K562 (cell line): Measurements from ENCODE around the gene SMIM7. TPM values are rescaled to one million over a fixed set of nuclear protein-coding genes. Genes with fewer than 3 reads are reported as not detected.

ENCODE experiments used
- DNMT1 ChIP-seq: fragments of 450-650 bp; IDR thresholded peaks from 2 replicates; pipeline ENCODE4 v1.6.1; 2016; ENCODE audit warnings: antibody characterized with exemption, mild to moderate bottlenecking
- ILF3 ChIP-seq: fragments of 450-650 bp; IDR thresholded peaks from 2 replicates; pipeline ENCODE4 v1.6.1; 2018; ENCODE audit warnings: antibody characterized with exemption, mild to moderate bottlenecking, moderate library complexity, borderline replicate concordance
- MTF1 ChIP-seq: fragments of 250-450 bp; sonication (Bioruptor Pico); IDR thresholded peaks from 2 replicates; pipeline ENCODE4 v1.9.0; 2021; ENCODE audit warnings: moderate library complexity, mild to moderate bottlenecking, inconsistent platforms, borderline replicate concordance
- NFE2L1 ChIP-seq: fragments of 450-650 bp; IDR thresholded peaks from 2 replicates; pipeline ENCODE4 v1.6.1; 2016; ENCODE audit warnings: missing genetic modification characterization, low read depth, mild to moderate bottlenecking, missing compliant biosample characterization, moderate library complexity, borderline replicate concordance
- OTX1 ChIP-seq: fragments of 450-650 bp; formaldehyde crosslinking; IDR thresholded peaks from 2 replicates; pipeline ENCODE4 v1.4.0; 2022; ENCODE audit warnings: mild to moderate bottlenecking
- RNF2 ChIP-seq: sonication (generic); IDR thresholded peaks from 2 replicates; pipeline ENCODE4 v1.6.1; 2016
- SAP30 ChIP-seq: fragments of 200-600 bp; sonication (generic); IDR thresholded peaks from 2 replicates; pipeline ENCODE4 v1.6.1; 2012; ENCODE audit warnings: borderline replicate concordance, low read depth, mild to moderate bottlenecking, moderate library complexity, low read length, control low read depth, inconsistent platforms; ENCODE audit not compliant: insufficient read depth, poor library complexity, severe bottlenecking
- SMAD3 ChIP-seq: fragments of 450-650 bp; formaldehyde crosslinking; conservative IDR thresholded peaks from 2 replicates; pipeline ENCODE4 v1.4.0; 2020; ENCODE audit warnings: mild to moderate bottlenecking
- SPI1 ChIP-seq: IDR thresholded peaks from 2 replicates; pipeline ENCODE4 v1.6.1; 2011; ENCODE audit warnings: low read depth, low read length, control low read depth, borderline replicate concordance
- ZBTB7A ChIP-seq: IDR thresholded peaks from 2 replicates; pipeline ENCODE4 v1.6.1; 2011; ENCODE audit warnings: low read depth, mild to moderate bottlenecking, low read length, moderate library complexity, borderline replicate concordance; ENCODE audit not compliant: control insufficient read depth
- ZNF140 ChIP-seq: fragments of 250-450 bp; sonication (Bioruptor Pico); IDR thresholded peaks from 2 replicates; pipeline ENCODE4 v1.8.0; 2021; ENCODE audit warnings: moderate library complexity, mild to moderate bottlenecking, inconsistent platforms
- ZNF507 ChIP-seq: conservative IDR thresholded peaks from 2 replicates; pipeline ENCODE4 v1.6.1; 2017; ENCODE audit warnings: missing genetic modification characterization, missing compliant biosample characterization
- ZNF717 ChIP-seq: fragments of 250-450 bp; sonication (Bioruptor Pico); IDR thresholded peaks from 2 replicates; pipeline ENCODE4 v1.5.0; 2021
- polyA plus RNA-seq, 8 experiments: library from polyadenylated mRNA; depleted of rRNA in 4 of 8; stranded (reverse) in 5 of 8; unstranded in 3 of 8; fragments of >200 nt; fragmentation: Nextera tagmentation in 2 of 8; fragmentation: Illumina TruSeq in 1 of 8; extraction: Ambion mirVana in 2 of 8; extraction: Trizol in 1 of 8; gene quantifications; 2 replicates each; pipeline versions ENCODE4 v1.2.1 to v1.2.3, GENCODE V29; 2011 to 2014; ENCODE audit warnings: inconsistent platforms in 1 of 8, missing spikeins in 1 of 8
- total RNA-seq, 7 experiments: library from RNA; depleted of rRNA in 6 of 7; stranded (reverse); fragments of >200 nt in 6 of 7; fragmentation: Illumina TruSeq in 2 of 7; extraction: Trizol in 2 of 7; gene quantifications; 2 replicates each; pipeline versions ENCODE4 v1.2.1 to v1.2.3, GENCODE V29; 2011 to 2021; ENCODE audit warnings: low replicate concordance in 1 of 7
- TF ChIP-seq, protein P1 (sequence below): fragments of 450-650 bp; IDR thresholded peaks from 2 replicates; pipeline ENCODE4 v1.6.1; 2018; ENCODE audit not compliant: partially characterized antibody
- TF ChIP-seq, protein P2 (sequence below): fragments of 450-650 bp; IDR thresholded peaks from one replicate; pipeline ENCODE4 v1.6.1; 2018; ENCODE audit warnings: mild to moderate bottlenecking, moderate library complexity; ENCODE audit not compliant: partially characterized antibody
- TF ChIP-seq, protein P3 (sequence below): fragments of 250-450 bp; sonication (Bioruptor Pico); IDR thresholded peaks from 2 replicates; pipeline ENCODE4 v1.8.0; 2021; ENCODE audit warnings: moderate library complexity, mild to moderate bottlenecking, inconsistent platforms

The SMIM7 gene
- total and polyA plus RNA-seq, 9 of the 15 experiments (the other 6 are each of a cell fraction or from before 2014, with no cell fraction given), result 55.3 to 265 (median 107) TPM

GRCh38 chr19:16628984-16629691 is 30.8 kb downstream of the SMIM7 start (continued):
- peak; percentile 38 for TF ChIP-seq SAP30
- TF ChIP-seq ZNF507, result no peak
- TF ChIP-seq DNMT1, result no peak
- 0 out of 2 replicates have a peak, but pooled peaks have one; percentile 42 for TF ChIP-seq ZBTB7A
- no peak for TF ChIP-seq ILF3
- TF ChIP-seq, protein P1, sequence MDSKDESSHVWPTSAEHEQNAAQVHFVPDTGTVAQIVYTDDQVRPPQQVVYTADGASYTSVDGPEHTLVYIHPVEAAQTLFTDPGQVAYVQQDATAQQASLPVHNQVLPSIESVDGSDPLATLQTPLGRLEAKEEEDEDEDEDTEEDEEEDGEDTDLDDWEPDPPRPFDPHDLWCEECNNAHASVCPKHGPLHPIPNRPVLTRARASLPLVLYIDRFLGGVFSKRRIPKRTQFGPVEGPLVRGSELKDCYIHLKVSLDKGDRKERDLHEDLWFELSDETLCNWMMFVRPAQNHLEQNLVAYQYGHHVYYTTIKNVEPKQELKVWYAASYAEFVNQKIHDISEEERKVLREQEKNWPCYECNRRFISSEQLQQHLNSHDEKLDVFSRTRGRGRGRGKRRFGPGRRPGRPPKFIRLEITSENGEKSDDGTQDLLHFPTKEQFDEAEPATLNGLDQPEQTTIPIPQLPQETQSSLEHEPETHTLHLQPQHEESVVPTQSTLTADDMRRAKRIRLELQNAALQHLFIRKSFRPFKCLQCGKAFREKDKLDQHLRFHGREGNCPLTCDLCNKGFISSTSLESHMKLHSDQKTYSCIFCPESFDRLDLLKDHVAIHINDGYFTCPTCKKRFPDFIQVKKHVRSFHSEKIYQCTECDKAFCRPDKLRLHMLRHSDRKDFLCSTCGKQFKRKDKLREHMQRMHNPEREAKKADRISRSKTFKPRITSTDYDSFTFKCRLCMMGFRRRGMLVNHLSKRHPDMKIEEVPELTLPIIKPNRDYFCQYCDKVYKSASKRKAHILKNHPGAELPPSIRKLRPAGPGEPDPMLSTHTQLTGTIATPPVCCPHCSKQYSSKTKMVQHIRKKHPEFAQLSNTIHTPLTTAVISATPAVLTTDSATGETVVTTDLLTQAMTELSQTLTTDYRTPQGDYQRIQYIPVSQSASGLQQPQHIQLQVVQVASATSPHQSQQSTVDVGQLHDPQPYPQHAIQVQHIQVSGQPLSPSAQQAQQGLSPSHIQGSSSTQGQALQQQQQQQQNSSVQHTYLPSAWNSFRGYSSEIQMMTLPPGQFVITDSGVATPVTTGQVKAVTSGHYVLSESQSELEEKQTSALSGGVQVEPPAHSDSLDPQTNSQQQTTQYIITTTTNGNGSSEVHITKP, result no peak
- no peak for TF ChIP-seq ZNF717 (CRISPR knock-in tag)
- no peak for TF ChIP-seq NFE2L1
- TF ChIP-seq, protein P2, sequence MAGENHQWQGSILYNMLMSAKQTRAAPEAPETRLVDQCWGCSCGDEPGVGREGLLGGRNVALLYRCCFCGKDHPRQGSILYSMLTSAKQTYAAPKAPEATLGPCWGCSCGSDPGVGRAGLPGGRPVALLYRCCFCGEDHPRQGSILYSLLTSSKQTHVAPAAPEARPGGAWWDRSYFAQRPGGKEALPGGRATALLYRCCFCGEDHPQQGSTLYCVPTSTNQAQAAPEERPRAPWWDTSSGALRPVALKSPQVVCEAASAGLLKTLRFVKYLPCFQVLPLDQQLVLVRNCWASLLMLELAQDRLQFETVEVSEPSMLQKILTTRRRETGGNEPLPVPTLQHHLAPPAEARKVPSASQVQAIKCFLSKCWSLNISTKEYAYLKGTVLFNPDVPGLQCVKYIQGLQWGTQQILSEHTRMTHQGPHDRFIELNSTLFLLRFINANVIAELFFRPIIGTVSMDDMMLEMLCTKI, result no peak
- TF ChIP-seq, protein P3, sequence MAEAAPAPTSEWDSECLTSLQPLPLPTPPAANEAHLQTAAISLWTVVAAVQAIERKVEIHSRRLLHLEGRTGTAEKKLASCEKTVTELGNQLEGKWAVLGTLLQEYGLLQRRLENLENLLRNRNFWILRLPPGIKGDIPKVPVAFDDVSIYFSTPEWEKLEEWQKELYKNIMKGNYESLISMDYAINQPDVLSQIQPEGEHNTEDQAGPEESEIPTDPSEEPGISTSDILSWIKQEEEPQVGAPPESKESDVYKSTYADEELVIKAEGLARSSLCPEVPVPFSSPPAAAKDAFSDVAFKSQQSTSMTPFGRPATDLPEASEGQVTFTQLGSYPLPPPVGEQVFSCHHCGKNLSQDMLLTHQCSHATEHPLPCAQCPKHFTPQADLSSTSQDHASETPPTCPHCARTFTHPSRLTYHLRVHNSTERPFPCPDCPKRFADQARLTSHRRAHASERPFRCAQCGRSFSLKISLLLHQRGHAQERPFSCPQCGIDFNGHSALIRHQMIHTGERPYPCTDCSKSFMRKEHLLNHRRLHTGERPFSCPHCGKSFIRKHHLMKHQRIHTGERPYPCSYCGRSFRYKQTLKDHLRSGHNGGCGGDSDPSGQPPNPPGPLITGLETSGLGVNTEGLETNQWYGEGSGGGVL (CRISPR knock-in tag), result no peak
- TF ChIP-seq OTX1 (CRISPR knock-in tag), result no peak
- TF ChIP-seq ZNF140, result no peak
- TF ChIP-seq RNF2, result no peak
- no peak for TF ChIP-seq SPI1
- no peak for TF ChIP-seq MTF1 (CRISPR knock-in tag)
- no peak for TF ChIP-seq SMAD3
